Peyer's patch (tissue), 4 donors: ENCODE data around the gene OBSL1. TPM values are rescaled to one million over a fixed set of nuclear protein-coding genes. Genes with fewer than 3 reads are reported as not detected.

ENCODE experiments used
- DNase-seq, 3 donors: peaks; one replicate each; pipeline ENCODE4 v3.0.0-alpha.2; 2017 to 2019
- H3K27ac ChIP-seq, 4 donors: fragments of 200-600 bp; sonication (generic); one replicate each; pipeline ENCODE4 v1.5.1; 2016 to 2019
- H3K27me3 ChIP-seq, 2 donors: fragments of 200-600 bp; sonication (generic); one replicate each; pipeline ENCODE4 v1.5.1; 2019
- H3K36me3 ChIP-seq, 3 donors: fragments of 200-600 bp; sonication (generic); one replicate each; pipeline ENCODE4 v1.5.1; 2016 to 2019
- H3K4me1 ChIP-seq, 4 donors: fragments of 200-600 bp; sonication (generic); one replicate each; pipeline ENCODE4 v1.5.1; 2016 to 2019
- H3K4me3 ChIP-seq, 4 donors: fragments of 200-600 bp; sonication (generic); 1 replicate in 3 of 4; 2 replicates in 1 of 4; pipeline ENCODE4 v1.5.1; 2016 to 2019; ENCODE audit warnings: mild to moderate bottlenecking in 1 of 4
- H3K9me3 ChIP-seq, 4 donors: fragments of 200-600 bp; sonication (generic); one replicate each; pipeline ENCODE4 v1.5.1; 2016 to 2019; ENCODE audit warnings: mild to moderate bottlenecking in 1 of 4
- POLR2A ChIP-seq, 2 donors: fragments of 450-650 bp; IDR thresholded peaks; one replicate each; pipeline ENCODE4 v1.5.1; 2017; ENCODE audit warnings: antibody characterized with exemption in 2 of 2, mild to moderate bottlenecking in 2 of 2, moderate library complexity in 2 of 2
- total RNA-seq, 4 donors: library from RNA; depleted of rRNA; stranded (reverse); fragments of >200 nt; gene quantifications; one replicate each; pipeline ENCODE4 v1.1.0, GENCODE V29; 2016
- TF ChIP-seq, protein P1 (sequence below), 6 experiments: fragments of 450-650 bp in 4 of 6; fragments of 200-600 bp in 2 of 6; sonication (generic) in 1 of 6; IDR thresholded peaks; one replicate each; pipeline ENCODE4 v1.5.1; 2017 to 2019; ENCODE audit warnings: antibody characterized with exemption in 6 of 6, mild to moderate bottlenecking in 3 of 6, moderate library complexity in 1 of 6

Gene OBSL1
- total RNA-seq, 4 donors from 2014 or later, result 7.5 to 43.7 (median 21.2) TPM

DNA sequence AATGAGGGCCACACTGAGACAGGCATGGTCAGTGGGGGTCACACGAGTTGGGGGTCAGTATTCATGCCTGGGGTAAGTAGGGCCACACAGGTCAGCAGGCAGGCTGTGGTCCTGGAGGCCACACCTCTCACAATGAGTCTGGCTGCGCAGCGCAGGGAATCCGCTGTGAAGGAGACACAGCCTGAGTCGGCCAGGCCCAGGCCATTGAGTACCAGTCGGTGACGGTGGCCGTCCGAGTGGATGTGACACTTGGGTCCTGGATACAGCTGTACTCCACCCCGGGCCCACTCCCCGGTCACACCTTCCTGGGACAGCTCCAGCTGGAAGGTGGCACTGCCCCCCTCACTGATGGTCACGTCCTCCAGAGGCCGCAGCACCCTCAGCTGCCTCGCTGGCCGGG, 17.0 kb downstream of the OBSL1 start:
- no peak for DNase-seq
- no peak for TF ChIP-seq POLR2A (IDR thresholded peaks at IDR 0.05)
- TF ChIP-seq, protein P1, sequence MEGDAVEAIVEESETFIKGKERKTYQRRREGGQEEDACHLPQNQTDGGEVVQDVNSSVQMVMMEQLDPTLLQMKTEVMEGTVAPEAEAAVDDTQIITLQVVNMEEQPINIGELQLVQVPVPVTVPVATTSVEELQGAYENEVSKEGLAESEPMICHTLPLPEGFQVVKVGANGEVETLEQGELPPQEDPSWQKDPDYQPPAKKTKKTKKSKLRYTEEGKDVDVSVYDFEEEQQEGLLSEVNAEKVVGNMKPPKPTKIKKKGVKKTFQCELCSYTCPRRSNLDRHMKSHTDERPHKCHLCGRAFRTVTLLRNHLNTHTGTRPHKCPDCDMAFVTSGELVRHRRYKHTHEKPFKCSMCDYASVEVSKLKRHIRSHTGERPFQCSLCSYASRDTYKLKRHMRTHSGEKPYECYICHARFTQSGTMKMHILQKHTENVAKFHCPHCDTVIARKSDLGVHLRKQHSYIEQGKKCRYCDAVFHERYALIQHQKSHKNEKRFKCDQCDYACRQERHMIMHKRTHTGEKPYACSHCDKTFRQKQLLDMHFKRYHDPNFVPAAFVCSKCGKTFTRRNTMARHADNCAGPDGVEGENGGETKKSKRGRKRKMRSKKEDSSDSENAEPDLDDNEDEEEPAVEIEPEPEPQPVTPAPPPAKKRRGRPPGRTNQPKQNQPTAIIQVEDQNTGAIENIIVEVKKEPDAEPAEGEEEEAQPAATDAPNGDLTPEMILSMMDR (IDR thresholded peaks at IDR 0.05), result no peak
- no peak overlapping the region for H3K27ac ChIP-seq
- no peak overlapping the region for H3K4me3 ChIP-seq
- H3K36me3 ChIP-seq, result no peaks in the 10 kb centered on the region
- peaks cover 0 to 16% (median 4%) of the 10 kb centered on the region in 4 donors for H3K4me1 ChIP-seq
- H3K9me3 ChIP-seq, result peaks cover 0 to 4% (median 0%) of the 10 kb centered on the region in 4 donors
- H3K27me3 ChIP-seq, result no peaks in the 10 kb centered on the region

DNA sequence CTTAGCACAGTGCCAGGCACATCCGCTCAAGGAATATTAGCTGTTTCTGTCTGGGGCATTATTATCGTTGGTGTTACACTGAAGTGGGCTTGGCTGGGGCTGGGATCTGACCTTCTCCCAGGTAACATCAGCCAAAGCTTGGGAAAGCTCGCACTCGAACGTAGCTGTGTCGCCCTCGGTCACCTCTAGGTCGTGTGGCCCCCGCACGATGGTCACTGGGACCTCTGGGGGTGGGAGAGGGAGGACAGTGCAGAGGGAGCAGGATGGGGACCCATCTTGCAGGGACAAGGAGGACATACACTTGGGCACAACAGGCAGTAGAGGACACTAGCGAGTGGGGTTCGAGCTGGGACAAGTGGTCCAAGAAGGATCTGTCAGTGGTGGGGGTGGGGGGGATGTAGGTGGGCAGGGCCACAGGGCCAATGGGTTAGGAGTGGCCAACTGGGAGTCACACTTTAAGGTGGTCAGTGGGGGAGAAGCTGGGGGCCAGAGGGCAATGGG, 17.8 kb downstream of the OBSL1 start:
- Histone ChIP-seq H3K27ac (no peak overlapping the region), H3K4me3 (no peak overlapping the region), H3K27me3 (no peaks in the 10 kb centered on the region), H3K36me3 (no peaks in the 10 kb centered on the region), H3K9me3 (peaks cover 0 to 4% (median 0%) of the 10 kb centered on the region in 4 donors), H3K4me1 (peaks cover 0 to 16% (median 4%) of the 10 kb centered on the region in 4 donors)
- TF ChIP-seq POLR2A (IDR thresholded peaks at IDR 0.05), result no peak
- TF ChIP-seq, protein P1 (IDR thresholded peaks at IDR 0.05), result no peak
- no peak for DNase-seq

DNA sequence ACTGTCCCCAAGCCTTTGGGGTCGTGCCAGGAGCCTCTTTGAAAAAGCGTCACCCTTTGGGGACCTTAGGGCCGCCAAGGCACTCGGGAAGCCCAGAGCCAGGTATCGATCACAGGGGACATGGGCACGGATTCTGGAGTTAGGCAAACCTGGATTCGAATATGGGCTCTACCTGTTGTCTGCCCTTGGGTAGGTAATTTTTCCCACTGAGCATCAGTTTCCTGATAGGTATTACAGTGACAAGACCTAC, 18.2 kb downstream of the OBSL1 start:
- Histone ChIP-seq H3K27me3 (no peaks in the 10 kb centered on the region), H3K4me3 (peak overlapping the region; percentile 35 to 75 (median 57)), H3K27ac (no peak overlapping the region), H3K36me3 (no peaks in the 10 kb centered on the region), H3K9me3 (peaks cover 0 to 4% (median 0%) of the 10 kb centered on the region in 4 donors), H3K4me1 (peaks cover 0 to 16% (median 4%) of the 10 kb centered on the region in 4 donors)
- no peak for TF ChIP-seq POLR2A (IDR thresholded peaks at IDR 0.05)
- TF ChIP-seq, protein P1 (IDR thresholded peaks at IDR 0.05), result no peak
- no peak for DNase-seq

DNA sequence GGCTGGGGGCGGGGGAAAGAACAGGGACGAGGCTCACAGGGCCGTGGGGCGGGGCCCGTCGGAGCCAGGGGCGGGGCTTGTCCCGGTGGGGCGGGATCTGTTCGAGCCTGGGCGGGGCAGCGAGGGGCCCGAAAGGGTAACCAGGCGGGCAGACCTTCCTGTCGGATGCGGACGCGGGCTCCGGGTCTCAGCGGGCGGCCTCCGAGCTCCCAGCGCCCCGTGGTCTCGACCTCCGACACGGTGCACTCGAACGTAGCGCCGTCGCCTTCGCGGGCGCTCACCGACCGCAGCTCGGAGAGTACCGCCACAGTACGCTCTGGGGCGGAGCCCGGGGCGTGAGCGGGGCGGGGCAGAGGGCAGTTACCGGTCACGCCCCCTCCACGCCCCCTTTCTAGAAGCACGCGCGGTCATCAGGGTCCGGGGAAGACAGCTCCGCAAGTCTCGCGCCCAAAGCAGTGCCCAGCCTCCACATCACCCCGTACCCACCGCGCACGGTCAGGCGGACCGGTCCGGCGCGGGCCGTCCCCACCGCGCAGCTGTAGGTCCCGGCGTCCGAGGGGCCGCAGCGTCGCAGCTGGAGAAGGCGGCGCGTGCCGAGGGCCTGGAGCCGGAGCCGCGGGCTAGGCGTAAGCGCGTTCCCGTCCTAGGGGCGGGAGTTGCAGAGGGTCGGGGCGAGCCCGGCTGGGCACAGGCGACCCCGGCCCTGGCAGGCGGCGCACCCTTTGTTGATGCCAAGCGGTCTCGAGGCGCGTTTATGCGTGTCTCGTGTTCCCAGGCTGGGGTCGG, 18.8 kb downstream of the OBSL1 start:
- no peaks in the 10 kb centered on the region for H3K36me3 ChIP-seq
- peak overlapping the region in 3 of 4 donors; percentile 31 to 77 (median 58) for H3K27ac ChIP-seq
- H3K9me3 ChIP-seq, result peaks cover 0 to 4% (median 0%) of the 10 kb centered on the region in 4 donors
- peak overlapping the region; percentile 35 to 75 (median 57) for H3K4me3 ChIP-seq
- no peaks in the 10 kb centered on the region for H3K27me3 ChIP-seq
- H3K4me1 ChIP-seq, result peaks cover 0 to 16% (median 4%) of the 10 kb centered on the region in 4 donors
- TF ChIP-seq, protein P1 (IDR thresholded peaks at IDR 0.05), result no peak
- TF ChIP-seq POLR2A (IDR thresholded peaks at IDR 0.05), result no peak
- DNase-seq, result peak; percentile 66 to 93 (median 93)

DNA sequence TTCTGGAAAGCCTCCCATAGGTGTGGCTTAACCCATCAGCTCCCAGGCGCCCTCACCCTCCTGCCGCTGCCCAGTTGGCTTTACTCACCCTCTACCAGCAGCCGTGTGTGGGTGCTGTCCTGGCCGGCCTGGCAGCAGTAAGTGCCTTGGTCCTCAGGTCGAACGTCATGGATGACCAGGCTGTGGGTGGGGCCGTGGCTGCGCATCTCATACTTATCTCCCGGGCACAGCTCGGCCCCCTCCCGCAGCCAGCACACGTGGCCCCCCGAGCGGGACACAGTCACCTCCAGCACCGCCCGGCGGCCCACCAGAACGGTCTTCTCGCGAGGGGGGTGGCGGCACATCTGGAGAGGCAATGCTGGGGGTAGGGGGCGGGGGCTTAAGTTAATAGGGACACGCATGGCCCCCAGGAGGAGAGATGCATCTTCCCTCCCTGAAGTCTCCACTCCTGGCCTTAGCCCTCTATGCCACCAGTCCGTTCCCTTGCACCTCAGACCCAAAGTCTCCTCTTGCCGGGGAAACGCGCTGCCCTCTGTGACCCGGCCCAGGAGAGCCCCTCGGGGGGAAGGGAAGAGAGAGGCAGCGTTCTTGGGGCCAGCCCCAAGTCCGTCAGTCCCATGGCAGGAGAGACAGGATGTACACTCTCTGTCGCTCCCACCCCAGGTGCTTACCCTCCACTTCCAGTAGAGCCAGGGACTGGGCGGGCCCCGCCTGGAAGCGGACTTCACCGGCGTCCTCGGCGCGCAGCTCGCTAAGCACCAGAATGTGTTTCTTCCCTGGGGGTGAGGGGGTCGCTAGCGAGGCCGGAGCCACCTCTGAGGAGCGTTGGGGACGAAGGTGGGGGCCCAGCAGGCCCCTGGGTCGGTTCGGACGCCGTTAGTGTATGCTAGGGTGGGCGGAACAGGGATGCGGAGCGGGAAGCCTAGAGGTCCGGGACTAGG, 19.6 kb downstream of the OBSL1 start:
- peaks cover 0 to 16% (median 4%) of the 10 kb centered on the region in 4 donors for H3K4me1 ChIP-seq
- TF ChIP-seq, protein P1 (IDR thresholded peaks at IDR 0.05), result no peak
- no peak for TF ChIP-seq POLR2A (IDR thresholded peaks at IDR 0.05)
- H3K9me3 ChIP-seq, result peaks cover 0 to 4% (median 0%) of the 10 kb centered on the region in 4 donors
- DNase-seq, result peak in 1 of 3 donors; percentile 59
- no peaks in the 10 kb centered on the region for H3K27me3 ChIP-seq
- peak overlapping the region; percentile 35 to 75 (median 57) for H3K4me3 ChIP-seq
- peak overlapping the region in 2 of 4 donors; percentile 31 to 77 for H3K27ac ChIP-seq
- H3K36me3 ChIP-seq, result no peaks in the 10 kb centered on the region
